Sigmoid colon (tissue), 4 donors: ENCODE data around the gene DOCK9.

ENCODE experiments used
- CTCF ChIP-seq, 4 experiments: fragments of 450-650 bp in 3 of 4; fragments of 200-600 bp in 1 of 4; IDR thresholded peaks; one replicate each; pipeline ENCODE4 v1.5.1; 2016 to 2019; ENCODE audit warnings: antibody characterized with exemption in 4 of 4, mild to moderate bottlenecking in 3 of 4, moderate library complexity in 2 of 4
- EP300 ChIP-seq, 4 donors: sonication (generic); formaldehyde crosslinking; IDR thresholded peaks; one replicate each; pipeline ENCODE4 v1.6.1; 2017; ENCODE audit warnings: antibody characterized with exemption in 4 of 4
- POLR2A ChIP-seq, 2 donors: fragments of 450-650 bp; IDR thresholded peaks; one replicate each; pipeline ENCODE4 v1.6.1; 2016; ENCODE audit warnings: antibody characterized with exemption in 2 of 2, mild to moderate bottlenecking in 2 of 2, moderate library complexity in 2 of 2

- TF ChIP-seq CTCF (IDR thresholded peaks at IDR 0.05) = no peak
- no peak for TF ChIP-seq EP300 (IDR thresholded peaks at IDR 0.05)
- TF ChIP-seq POLR2A (IDR thresholded peaks at IDR 0.05) = no peak
These were observed 12.8 kb upstream of the DOCK9 start for GRCh38 chr13:98990701-98991100.
